HG02981 (cell line): ENCODE results near the gene CEBPA.

Experiments
- ATAC-seq: cut with Tn5 transposase; IDR thresholded peaks from one replicate; pipeline ENCODE4 v1.9.1; 2021; ENCODE audit warnings: mild to moderate bottlenecking, moderate library complexity; ENCODE audit not compliant: unreplicated experiment

CEBPA gene

GRCh38 chr19:33289261-33289660 is 13.1 kb downstream of the CEBPA start:
- no peak for ATAC-seq

GRCh38 chr19:33288666-33289065 is 13.7 kb downstream of the CEBPA start:
- ATAC-seq = no peak

GRCh38 chr19:33287927-33288326 is 14.4 kb downstream of the CEBPA start:
- ATAC-seq = no peak

GRCh38 chr19:33287438-33287837 is 14.9 kb downstream of the CEBPA start:
- no peak for ATAC-seq

GRCh38 chr19:33286899-33287298 is 15.4 kb downstream of the CEBPA start:
- no peak for ATAC-seq

GRCh38 chr19:33285441-33285927 is 16.9 kb downstream of the CEBPA start:
- ATAC-seq = no peak

- ATAC-seq = no peak
Observed at GRCh38 chr19:33284756-33285155, 17.6 kb downstream of the CEBPA start.

- ATAC-seq = no peak
Observed at GRCh38 chr19:33284146-33284643, 18.1 kb downstream of the CEBPA start.

GRCh38 chr19:33283589-33283988 is 18.7 kb downstream of the CEBPA start:
- no peak for ATAC-seq

- ATAC-seq = no peak
Observed at GRCh38 chr19:33282036-33282671, 20.2 kb downstream of the CEBPA start.

- ATAC-seq = no peak
Observed at GRCh38 chr19:33281296-33281926, 20.9 kb downstream of the CEBPA start.

- ATAC-seq = peak; percentile 86
Observed at GRCh38 chr19:33280351-33280921, 21.9 kb downstream of the CEBPA start.

- ATAC-seq = no peak
Observed at GRCh38 chr19:33279430-33280350, 22.6 kb downstream of the CEBPA start.

- no peak for ATAC-seq
Observed at GRCh38 chr19:33278403-33279269, 23.7 kb downstream of the CEBPA start.

- no peak for ATAC-seq
Observed at GRCh38 chr19:33278023-33278402, 24.3 kb downstream of the CEBPA start.

- no peak for ATAC-seq
Observed at GRCh38 chr19:33277434-33277833, 24.9 kb downstream of the CEBPA start.

- ATAC-seq = no peak
Observed at GRCh38 chr19:33275933-33276619, 26.3 kb downstream of the CEBPA start.

GRCh38 chr19:33275559-33275932 is 26.8 kb downstream of the CEBPA start:
- ATAC-seq = no peak

- no peak for ATAC-seq
Observed at GRCh38 chr19:33274663-33275558, 27.4 kb downstream of the CEBPA start.
